ENCODE results near the gene TNIK. TPM values are rescaled to one million over a fixed set of nuclear protein-coding genes. Genes with fewer than 3 reads are reported as not detected.

TNIK gene
- total RNA-seq, 2 experiments from 2014 or later, result 32.1 to 39.2 TPM

- no peak for DNase-seq
- no peaks in the 10 kb centered on the region for H3K27me3 Mint-ChIP-seq (ENCODE audit: low read depth)
- ChIA-PET CTCF (interaction anchor here (1.2 to 4.2 kb wide), 2 partner anchors 13 to 14 kb away, joined by 4 to 21 read pairs; no protein-coding TSS in a partner anchor), POLR2A (no interaction called here)
- H3K9me3 Mint-ChIP-seq (ENCODE audit: insufficient read depth), result peaks cover 15% of the 10 kb centered on the region
- peaks cover 44% of the 10 kb centered on the region for H3K4me1 Mint-ChIP-seq (ENCODE audit: low read depth)
- H3K27ac Mint-ChIP-seq, result no peak overlapping the region
- H3K4me3 Mint-ChIP-seq, result no peak overlapping the region
- peaks cover 11% of the 10 kb centered on the region for H3K36me3 Mint-ChIP-seq (ENCODE audit: low read depth)
- no peak for ATAC-seq
Measured at GRCh38 chr3:171283183-171283847, 176.9 kb downstream of the TNIK start.

GRCh38 chr3:171282041-171282440 lies 178.2 kb downstream of the TNIK start:
- Mint-ChIP-seq H3K27me3 (ENCODE audit: low read depth) (no peaks in the 10 kb centered on the region), H3K9me3 (ENCODE audit: insufficient read depth) (peaks cover 9% of the 10 kb centered on the region), H3K4me3 (no peak overlapping the region), H3K36me3 (ENCODE audit: low read depth) (peaks cover 6% of the 10 kb centered on the region), H3K27ac (no peak overlapping the region), H3K4me1 (ENCODE audit: low read depth) (peaks cover 48% of the 10 kb centered on the region)
- ChIA-PET POLR2A (no interaction called here), CTCF (interaction anchor here (0.6 to 4.2 kb wide), 2 partner anchors 9 to 12 kb away, joined by 3 to 21 read pairs; no protein-coding TSS in a partner anchor)
- ATAC-seq, result no peak
- DNase-seq, result no peak

GRCh38 chr3:171281256-171281992 lies 178.8 kb downstream of the TNIK start:
- Mint-ChIP-seq H3K4me3 (no peak overlapping the region), H3K27me3 (ENCODE audit: low read depth) (no peaks in the 10 kb centered on the region), H3K4me1 (ENCODE audit: low read depth) (peaks cover 46% of the 10 kb centered on the region), H3K36me3 (ENCODE audit: low read depth) (peaks cover 6% of the 10 kb centered on the region), H3K27ac (no peak overlapping the region), H3K9me3 (ENCODE audit: insufficient read depth) (peaks cover 9% of the 10 kb centered on the region)
- CTCF ChIA-PET, result interaction anchor here (4.2 kb wide), 1 partner anchor 11 kb away, joined by 21 read pairs; no protein-coding TSS in a partner anchor
- DNase-seq (no peak), ATAC-seq (no peak)
- POLR2A ChIA-PET, result no interaction called here

- H3K27ac Mint-ChIP-seq, result no peak overlapping the region
- H3K9me3 Mint-ChIP-seq (ENCODE audit: insufficient read depth), result peaks cover 9% of the 10 kb centered on the region
- no peak for DNase-seq
- peaks cover 40% of the 10 kb centered on the region for H3K4me1 Mint-ChIP-seq (ENCODE audit: low read depth)
- CTCF ChIA-PET, result interaction anchor here (0.8 to 4.2 kb wide), 3 partner anchors 10 to 117 kb away, joined by 3 to 21 read pairs (median 3); no protein-coding TSS in a partner anchor
- H3K27me3 Mint-ChIP-seq (ENCODE audit: low read depth), result no peaks in the 10 kb centered on the region
- no peak overlapping the region for H3K4me3 Mint-ChIP-seq
- no peak for ATAC-seq
- peaks cover 14% of the 10 kb centered on the region for H3K36me3 Mint-ChIP-seq (ENCODE audit: low read depth)
- POLR2A ChIA-PET, result no interaction called here
Measured at GRCh38 chr3:171279972-171280371, 180.2 kb downstream of the TNIK start.

GRCh38 chr3:171278299-171278590 lies 182.0 kb downstream of the TNIK start:
- no peak overlapping the region for H3K4me3 Mint-ChIP-seq
- H3K27ac Mint-ChIP-seq, result no peak overlapping the region
- H3K9me3 Mint-ChIP-seq (ENCODE audit: insufficient read depth), result peaks cover 9% of the 10 kb centered on the region
- CTCF ChIA-PET, result interaction anchor here (1.1 to 1.6 kb wide), 2 partner anchors 8 to 20 kb away, joined by 3 read pairs; no protein-coding TSS in a partner anchor
- ATAC-seq (no peak), DNase-seq (no peak)
- H3K4me1 Mint-ChIP-seq (ENCODE audit: low read depth), result peaks cover 41% of the 10 kb centered on the region
- POLR2A ChIA-PET, result no interaction called here
- H3K27me3 Mint-ChIP-seq (ENCODE audit: low read depth), result no peaks in the 10 kb centered on the region
- peaks cover 15% of the 10 kb centered on the region for H3K36me3 Mint-ChIP-seq (ENCODE audit: low read depth)

GRCh38 chr3:171277456-171278298 lies 182.5 kb downstream of the TNIK start:
- peaks cover 13% of the 10 kb centered on the region for H3K36me3 Mint-ChIP-seq (ENCODE audit: low read depth)
- H3K9me3 Mint-ChIP-seq (ENCODE audit: insufficient read depth), result peaks cover 9% of the 10 kb centered on the region
- no peak overlapping the region for H3K27ac Mint-ChIP-seq
- peaks cover 38% of the 10 kb centered on the region for H3K4me1 Mint-ChIP-seq (ENCODE audit: low read depth)
- no peak for DNase-seq
- H3K4me3 Mint-ChIP-seq, result no peak overlapping the region
- ATAC-seq, result no peak
- ChIA-PET CTCF (interaction anchor here (1.1 to 1.6 kb wide), 2 partner anchors 9 to 20 kb away, joined by 3 read pairs; no protein-coding TSS in a partner anchor), POLR2A (no interaction called here)
- no peaks in the 10 kb centered on the region for H3K27me3 Mint-ChIP-seq (ENCODE audit: low read depth)

- ATAC-seq (no peak), DNase-seq (no peak)
- Mint-ChIP-seq H3K9me3 (ENCODE audit: insufficient read depth) (peaks cover 9% of the 10 kb centered on the region), H3K4me1 (ENCODE audit: low read depth) (peaks cover 38% of the 10 kb centered on the region), H3K36me3 (ENCODE audit: low read depth) (peaks cover 14% of the 10 kb centered on the region), H3K27ac (no peak overlapping the region), H3K27me3 (ENCODE audit: low read depth) (no peaks in the 10 kb centered on the region), H3K4me3 (no peak overlapping the region)
- POLR2A ChIA-PET, result interaction anchor here (1.1 kb wide), 1 partner anchor 19 kb away, joined by 3 read pairs; no protein-coding TSS in a partner anchor
- CTCF ChIA-PET, result interaction anchor here (1.0 kb wide), 1 partner anchor 227 kb away, joined by 3 read pairs; no protein-coding TSS in a partner anchor
Measured at GRCh38 chr3:171276923-171277322, 183.3 kb downstream of the TNIK start.

DNA sequence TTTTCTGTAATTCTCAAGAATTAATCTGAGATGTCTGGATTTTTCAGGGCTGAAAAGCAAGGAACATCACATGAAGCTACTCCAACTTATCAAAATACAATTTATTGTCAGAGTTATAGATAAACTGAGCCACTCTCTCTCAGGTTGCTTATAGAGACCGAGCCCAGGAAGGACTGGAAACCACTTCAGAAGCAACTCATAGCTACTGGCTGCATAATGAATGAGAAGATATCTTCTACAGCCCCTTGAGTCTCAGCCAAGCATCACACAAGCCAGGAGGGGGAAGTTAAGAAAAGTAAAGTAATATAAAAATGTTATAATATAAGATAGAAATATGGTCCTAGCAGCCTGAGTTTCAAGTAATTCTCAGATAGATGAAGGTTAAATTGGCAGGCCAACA lies 186.0 kb downstream of the TNIK start:
- Mint-ChIP-seq H3K4me3 (no peak overlapping the region), H3K36me3 (ENCODE audit: low read depth) (peaks cover 12% of the 10 kb centered on the region), H3K9me3 (ENCODE audit: insufficient read depth) (no peaks in the 10 kb centered on the region), H3K27me3 (ENCODE audit: low read depth) (no peaks in the 10 kb centered on the region), H3K27ac (no peak overlapping the region), H3K4me1 (ENCODE audit: low read depth) (peaks cover 55% of the 10 kb centered on the region)
- POLR2A ChIA-PET, result interaction anchor here (2.4 kb wide), 1 partner anchor 18 kb away, joined by 8 read pairs; no protein-coding TSS in a partner anchor
- CTCF ChIA-PET, result interaction anchor here (0.6 to 1.5 kb wide), 6 partner anchors 11 to 186 kb away, joined by 3 to 4 read pairs (median 3); no protein-coding TSS in a partner anchor
- DNase-seq (no peak), ATAC-seq (no peak)

DNA sequence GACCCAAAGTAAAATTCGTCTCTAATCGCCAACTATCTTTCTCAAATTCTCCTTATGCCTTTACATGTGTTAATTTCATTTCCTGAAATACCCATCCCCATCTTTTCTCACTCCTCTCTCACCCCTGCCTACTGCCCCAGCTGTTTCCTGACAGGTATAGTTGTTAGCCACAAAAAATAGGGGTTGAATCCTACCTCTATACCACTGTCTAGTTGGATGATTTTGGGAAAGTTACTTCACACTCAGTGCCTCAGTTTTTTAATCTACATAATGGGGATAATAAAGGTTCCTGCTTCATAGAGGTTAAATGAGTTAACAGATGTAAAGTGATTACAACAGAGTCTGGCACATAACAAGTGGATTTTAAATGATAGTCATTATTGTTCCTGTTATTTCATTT lies 189.7 kb downstream of the TNIK start:
- no peak overlapping the region for H3K4me3 Mint-ChIP-seq
- ChIA-PET POLR2A (interaction anchor here (1.2 kb wide), 1 partner anchor 13 kb away, joined by 3 read pairs; no protein-coding TSS in a partner anchor), CTCF (interaction anchor here (1.3 to 3.9 kb wide), 5 partner anchors 10 to 296 kb away, joined by 3 to 21 read pairs (median 10); no protein-coding TSS in a partner anchor)
- H3K27ac Mint-ChIP-seq, result no peak overlapping the region
- no peaks in the 10 kb centered on the region for H3K27me3 Mint-ChIP-seq (ENCODE audit: low read depth)
- H3K4me1 Mint-ChIP-seq (ENCODE audit: low read depth), result peaks cover 66% of the 10 kb centered on the region
- H3K36me3 Mint-ChIP-seq (ENCODE audit: low read depth), result peaks cover 10% of the 10 kb centered on the region
- no peaks in the 10 kb centered on the region for H3K9me3 Mint-ChIP-seq (ENCODE audit: insufficient read depth)
- DNase-seq, result no peak
- no peak for ATAC-seq

GRCh38 chr3:171269542-171269941 lies 190.7 kb downstream of the TNIK start:
- Mint-ChIP-seq H3K27ac (peak overlapping the region; percentile 53), H3K4me1 (ENCODE audit: low read depth) (peaks cover 65% of the 10 kb centered on the region), H3K36me3 (ENCODE audit: low read depth) (peaks cover 6% of the 10 kb centered on the region), H3K4me3 (peak overlapping the region; percentile 45), H3K9me3 (ENCODE audit: insufficient read depth) (no peaks in the 10 kb centered on the region), H3K27me3 (ENCODE audit: low read depth) (no peaks in the 10 kb centered on the region)
- ChIA-PET POLR2A (interaction anchor here (1.2 kb wide), 2 partner anchors 12 to 14 kb away, joined by 3 read pairs; no protein-coding TSS in a partner anchor), CTCF (interaction anchor here (0.7 to 3.9 kb wide), 11 partner anchors 11 to 297 kb away, joined by 3 to 21 read pairs (median 4); no protein-coding TSS in a partner anchor)
- DNase-seq, result no peak
- ATAC-seq, result peak; percentile 71

- no peaks in the 10 kb centered on the region for H3K9me3 Mint-ChIP-seq (ENCODE audit: insufficient read depth)
- CTCF ChIA-PET, result interaction anchor here (0.7 to 3.9 kb wide), 8 partner anchors 12 to 321 kb away, joined by 3 to 21 read pairs (median 4); no protein-coding TSS in a partner anchor
- no peak overlapping the region for H3K4me3 Mint-ChIP-seq
- no peak overlapping the region for H3K27ac Mint-ChIP-seq
- H3K4me1 Mint-ChIP-seq (ENCODE audit: low read depth), result peaks cover 60% of the 10 kb centered on the region
- no peaks in the 10 kb centered on the region for H3K27me3 Mint-ChIP-seq (ENCODE audit: low read depth)
- DNase-seq (no peak), ATAC-seq (no peak)
- POLR2A ChIA-PET, result interaction anchor here (0.6 kb wide), 1 partner anchor 244 kb away, joined by 3 read pairs; no protein-coding TSS in a partner anchor
- H3K36me3 Mint-ChIP-seq (ENCODE audit: low read depth), result peaks cover 6% of the 10 kb centered on the region
Measured at GRCh38 chr3:171268677-171269076, 191.5 kb downstream of the TNIK start.
